DMS53 treated with DMSO at 0.1 percent for 48 hours (cell line): Measurements from ENCODE around the gene GPER1.
"Not testable (repeated sequence)": the region's sequence is repeated elsewhere in the genome, so short reads cannot be mapped to it uniquely, and the experiment has no call there.

Experiments used
- DNase-seq: peaks from one replicate; lab custom pipeline; 2025; ENCODE audit not compliant: unreplicated experiment; lab: John Stamatoyannopoulos, UW

The GPER1 gene

GRCh38 chr7:1068013-1068412 is 19.9 kb upstream of the GPER1 start:
- no peak for DNase-seq

GRCh38 chr7:1068619-1069018 is 19.3 kb upstream of the GPER1 start:
- DNase-seq: no peak

- no peak for DNase-seq
These were observed 17.3 kb upstream of the GPER1 start for GRCh38 chr7:1070544-1071011.

- no peak for DNase-seq
These were observed 16.1 kb upstream of the GPER1 start for GRCh38 chr7:1071731-1072254.

- no peak for DNase-seq
These were observed 14.6 kb upstream of the GPER1 start for GRCh38 chr7:1073142-1073977.

- DNase-seq: not testable (repeated sequence)
These were observed 13.9 kb upstream of the GPER1 start for GRCh38 chr7:1074018-1074417.

- no peak for DNase-seq
These were observed 13.1 kb upstream of the GPER1 start for GRCh38 chr7:1074593-1075431.

- DNase-seq: no peak
These were observed 11.5 kb upstream of the GPER1 start for GRCh38 chr7:1076184-1077072.

GRCh38 chr7:1078519-1078918 is 9.4 kb upstream of the GPER1 start:
- DNase-seq: no peak

GRCh38 chr7:1078985-1079384 is 8.9 kb upstream of the GPER1 start:
- DNase-seq: no peak

GRCh38 chr7:1079546-1079945 is 8.4 kb upstream of the GPER1 start:
- no peak for DNase-seq

GRCh38 chr7:1080252-1080920 is 7.5 kb upstream of the GPER1 start:
- no peak for DNase-seq

GRCh38 chr7:1080921-1081255 is 7.0 kb upstream of the GPER1 start:
- no peak for DNase-seq

- DNase-seq: no peak
These were observed 6.6 kb upstream of the GPER1 start for GRCh38 chr7:1081336-1081735.

GRCh38 chr7:1081931-1082401 is 5.9 kb upstream of the GPER1 start:
- DNase-seq: no peak

GRCh38 chr7:1083729-1084657 is 3.9 kb upstream of the GPER1 start:
- DNase-seq: no peak

- no peak for DNase-seq
These were observed 2.6 kb upstream of the GPER1 start for GRCh38 chr7:1085266-1085665.

- no peak for DNase-seq
These were observed 1.9 kb upstream of the GPER1 start for GRCh38 chr7:1085910-1086421.
